Heart right ventricle (tissue), 16 donors: ENCODE measurements around the gene PRKCE. TPM values are rescaled to one million over a fixed set of nuclear protein-coding genes. Genes with fewer than 3 reads are reported as not detected.

Experiments
- ATAC-seq, 8 donors: fragments of 200-7000 bp; cut with Tn5 transposase; one replicate each; pipeline ENCODE4 v1.9.1; 2020; ENCODE audit warnings: mild to moderate bottlenecking in 8 of 8, moderate library complexity in 8 of 8, moderate number of reproducible peaks in 1 of 8
- DNase-seq, 2 donors: peaks; one replicate each; pipeline ENCODE4 v3.0.0-alpha.2; 2020
- H3K27ac ChIP-seq, 10 donors: fragments of 200-600 bp; sonication (generic) in 2 of 10; one replicate each; pipeline versions ENCODE4 v1.5.0 to v1.8.0; 2020 to 2022; ENCODE audit warnings: mild to moderate bottlenecking in 3 of 10
- H3K27me3 ChIP-seq, 7 donors: fragments of 200-600 bp; one replicate each; pipeline ENCODE4 v1.8.0; 2021 to 2022; ENCODE audit warnings: mild to moderate bottlenecking in 2 of 7
- H3K36me3 ChIP-seq, 9 donors: fragments of 200-600 bp; sonication (generic) in 1 of 9; one replicate each; pipeline versions ENCODE4 v1.5.0 to v1.8.0; 2020 to 2022; ENCODE audit warnings: mild to moderate bottlenecking in 2 of 9
- H3K4me1 ChIP-seq, 9 donors: fragments of 200-600 bp; sonication (generic) in 1 of 9; one replicate each; pipeline versions ENCODE4 v1.5.0 to v1.8.0; 2020 to 2022; ENCODE audit warnings: mild to moderate bottlenecking in 4 of 9
- H3K4me3 ChIP-seq, 10 donors: fragments of 200-600 bp; sonication (generic) in 2 of 10; one replicate each; pipeline versions ENCODE4 v1.5.0 to v1.8.0; 2020 to 2022; ENCODE audit warnings: mild to moderate bottlenecking in 7 of 10, moderate library complexity in 2 of 10
- H3K9me3 ChIP-seq, 11 donors: fragments of 200-600 bp in 10 of 11; sonication (generic) in 2 of 11; one replicate each; pipeline versions ENCODE4 v1.5.0 to v1.8.0; 2013 to 2022; ENCODE audit warnings: mild to moderate bottlenecking in 2 of 11, control low read depth in 1 of 11, moderate library complexity in 1 of 11
- CTCF ChIP-seq, 9 donors: fragments of 200-600 bp; sonication (generic) in 2 of 9; IDR thresholded peaks; one replicate each; pipeline versions ENCODE4 v1.5.0 to v1.8.0; 2021 to 2022; ENCODE audit warnings: antibody characterized with exemption in 9 of 9, mild to moderate bottlenecking in 5 of 9, moderate library complexity in 1 of 9
- WGBS, 2 donors: extraction: QIAGEN DNeasy Blood & Tissue Kit; methylation state at CpG; one replicate each; pipeline ENCODE4 v1.1.7; 2013; ENCODE audit warnings: inconsistent platforms in 1 of 2; 5-methylcytosine and 5-hydroxymethylcytosine counted together
- intact Hi-C, 10 donors: fragments of 100-400 bp; cut with DNase I; formaldehyde crosslinking; loops; one replicate each; pipeline versions ENCODE4 v1.11.1 to v1.14.2; 2022
- polyA plus RNA-seq, 2 donors: library from polyadenylated mRNA; stranded (reverse); fragments of 200-250 nt; gene quantifications; one replicate each; pipeline ENCODE4 v1.2.3, GENCODE V29; 2013
- total RNA-seq, 10 donors: library from RNA; stranded (reverse); fragmentation: NEBNext Ultra II Directional in 3 of 10; extraction: Animal tissue kit (Norgen Biotek cat#: 25700) in 3 of 10; gene quantifications; one replicate each; pipeline versions ENCODE4 v1.2.1 to v1.2.4, GENCODE V29; 2021 to 2023
- donor health status: Arrhythmogenic right ventricular cardiomyopathy.
- donor health status: ischemic (EF 13 %, LVEDD 7.1; RV severe dilation, severe dysfunction).
- donor health status: healthy with polysubstance abuse.
- donor health status: DM: no; HTN: yes; CAD: no.
- donor health status: DM: no; HTN: no; CAD: no.
- donor health status: ischemic (EF 25% LVEDD 6.9; RV normal size, moderate dysfunction).
- donor health status: ischemic (EF 25% LVEDD 5.7; RV mildly dilated, moderate dysfunction).
- donor health status: healthy.
- donor health status: DM: yes; HTN: yes; CAD: no.
- donor health status: Ischemic cardiomyopathy.
- donor health status: ischemic (EF 35%, LVEDD 5.7; RV mildly dilated, moderate dysfunction).
- donor health status: nonischemic (EF 11% LVEDD 7.7; RV severe dilation, severe dysfunction).
- donor health status: DM: yes; HTN: yes; CAD: no.
- donor health status: PGD.
- donor health status: ischemic (EF 29% LVEDD 5.4; RV normal size, mild dysfunction).
- donor health status: nonischemic (EF 23%, LVEDD 6.1; RV moderate dilation, normal function).

PRKCE gene
- total and polyA plus RNA-seq, 12 donors: 3.7 to 22.7 (median 16.7) TPM

- peaks cover 0 to 60% (median 21%) of the 10 kb centered on the region in 9 donors for H3K4me1 ChIP-seq
- no peak overlapping the region for H3K4me3 ChIP-seq
- no peak for TF ChIP-seq CTCF (IDR thresholded peaks at IDR 0.05)
- H3K36me3 ChIP-seq: peaks cover 0 to 35% (median 0%) of the 10 kb centered on the region in 9 donors
- no peaks in the 10 kb centered on the region for H3K27me3 ChIP-seq
- H3K27ac ChIP-seq: peak overlapping the region in 8 of 10 donors; percentile 5 to 76 (median 44)
- ATAC-seq (peak in 4 of 8 donors; percentile 35 to 54 (median 50)), DNase-seq (peak in 1 of 2 donors; percentile 44)
- no peaks in the 10 kb centered on the region for H3K9me3 ChIP-seq
- WGBS, 2 donors: 47 to 60% methylated on average over 6 of the region's 6 CpGs
- intact Hi-C loops: loop anchor here in 7 of 10 donors (5.0 to 10.0 kb wide), 5 partner anchors 42 to 352 kb away; partner anchors contain the start of gene EPAS1 (in 3 of the 7)
Measured at GRCh38 chr2:46014911-46015654, 363.6 kb downstream of the PRKCE start.

- DNase-seq: no peak
- WGBS, 2 donors: 42 to 50% methylated on average over 7 of the region's 7 CpGs
- Histone ChIP-seq H3K4me1 (peaks cover 0 to 55% (median 21%) of the 10 kb centered on the region in 9 donors), H3K27me3 (no peaks in the 10 kb centered on the region), H3K4me3 (no peak overlapping the region), H3K36me3 (peaks cover 0 to 29% (median 0%) of the 10 kb centered on the region in 9 donors), H3K27ac (peak overlapping the region in 8 of 10 donors; percentile 5 to 76 (median 44)), H3K9me3 (no peaks in the 10 kb centered on the region)
- no peak for ATAC-seq
- no peak for TF ChIP-seq CTCF (IDR thresholded peaks at IDR 0.05)
- intact Hi-C loops: loop anchor here in 3 of 10 donors (5.0 to 10.0 kb wide), 3 partner anchors 47 to 282 kb away; partner anchors contain the start of gene EPAS1 (in 1 of the 3)
Measured at GRCh38 chr2:46015671-46016070, 364.2 kb downstream of the PRKCE start.

GRCh38 chr2:46016091-46016490 is 364.6 kb downstream of the PRKCE start:
- DNase-seq (no peak), ATAC-seq (no peak)
- 97 to 98% methylated on average over 6 of the region's 6 CpGs for WGBS, 2 donors
- no peak for TF ChIP-seq CTCF (IDR thresholded peaks at IDR 0.05)
- Histone ChIP-seq H3K36me3 (peaks cover 0 to 28% (median 0%) of the 10 kb centered on the region in 9 donors), H3K9me3 (no peaks in the 10 kb centered on the region), H3K27me3 (no peaks in the 10 kb centered on the region), H3K27ac (peak overlapping the region in 5 of 10 donors; percentile 15 to 76 (median 62)), H3K4me3 (no peak overlapping the region), H3K4me1 (peaks cover 0 to 51% (median 20%) of the 10 kb centered on the region in 9 donors)
- intact Hi-C loops: loop anchor here in 3 of 10 donors (5.0 to 10.0 kb wide), 3 partner anchors 46 to 281 kb away; partner anchors contain the start of gene EPAS1 (in 1 of the 3)

- Histone ChIP-seq H3K27ac (peak overlapping the region in 2 of 10 donors; percentile 4 to 18), H3K4me3 (no peak overlapping the region), H3K4me1 (peaks cover 0 to 47% (median 24%) of the 10 kb centered on the region in 9 donors), H3K36me3 (peaks cover 0 to 7% (median 0%) of the 10 kb centered on the region in 9 donors), H3K27me3 (no peaks in the 10 kb centered on the region), H3K9me3 (no peaks in the 10 kb centered on the region)
- TF ChIP-seq CTCF (IDR thresholded peaks at IDR 0.05): no peak
- intact Hi-C loops: loop anchor here in 3 of 10 donors (5.0 to 10.0 kb wide), 3 partner anchors 43 to 278 kb away; partner anchors contain the start of gene EPAS1 (in 1 of the 3)
- ATAC-seq (peak in 4 of 8 donors; percentile 31 to 72 (median 50)), DNase-seq (no peak)
- WGBS, 2 donors: 61 to 72% methylated on average over 10 of the region's 10 CpGs
Measured at GRCh38 chr2:46018773-46019591, 367.5 kb downstream of the PRKCE start.
